HUES48 (cell line): ENCODE data around the gene ARHGAP6.

Experiments
- H3K27ac ChIP-seq: one replicate; pipeline ENCODE4 v1.7.0; 2013; ENCODE audit warnings: low read depth, low read length, inconsistent platforms
- H3K27me3 ChIP-seq: 2 replicates; pipeline ENCODE4 v1.6.1; 2013; ENCODE audit warnings: mild to moderate bottlenecking, low read length; ENCODE audit not compliant: control insufficient read depth, insufficient read depth
- H3K36me3 ChIP-seq: 2 replicates; pipeline ENCODE4 v1.6.1; 2013; ENCODE audit warnings: low read length; ENCODE audit not compliant: control insufficient read depth, insufficient read depth
- H3K4me1 ChIP-seq: 2 replicates; pipeline ENCODE4 v1.6.1; 2013; ENCODE audit warnings: mild to moderate bottlenecking, low read length; ENCODE audit not compliant: control insufficient read depth, insufficient read depth
- H3K4me3 ChIP-seq: 2 replicates; pipeline ENCODE4 v1.5.1; 2013; ENCODE audit warnings: mild to moderate bottlenecking, low read depth, low read length
- H3K9ac ChIP-seq: 2 replicates; pipeline ENCODE4 v1.6.1; 2013; ENCODE audit warnings: mild to moderate bottlenecking, low read depth, low read length, moderate library complexity
- H3K9me3 ChIP-seq: 2 replicates; pipeline ENCODE4 v1.6.1; 2013; ENCODE audit warnings: low read length; ENCODE audit not compliant: control insufficient read depth, insufficient read depth

Gene ARHGAP6

GRCh38 chrX:11293113-11293512 lies 372.6 kb downstream of the ARHGAP6 start, which contains the start of gene AMELX:
Gene AMELX, plus strand, starts transcription at chrX:11293413. Its CDS starts 1,376 bp downstream, at chrX:11294789.
- Histone ChIP-seq H3K36me3 (no peaks in the 10 kb centered on the region), H3K4me1 (no peaks in the 10 kb centered on the region), H3K27me3 (peaks cover 4% of the 10 kb centered on the region; the same call in 1 of the 2 replicates), H3K9me3 (no peaks in the 10 kb centered on the region), H3K9ac (no peak within 1 kb of the TSS), H3K4me3 (no peak within 1 kb of the TSS), H3K27ac (no peak within 1 kb of the TSS)

- peaks cover 4% of the 10 kb centered on the region; the same call in 1 of the 2 replicates for H3K27me3 ChIP-seq
- H3K9me3 ChIP-seq: no peaks in the 10 kb centered on the region
- no peaks in the 10 kb centered on the region for H3K4me1 ChIP-seq
- no peak overlapping the region for H3K27ac ChIP-seq
- no peak overlapping the region for H3K9ac ChIP-seq
- no peaks in the 10 kb centered on the region for H3K36me3 ChIP-seq
- H3K4me3 ChIP-seq: no peak overlapping the region
These were observed 375.2 kb downstream of the ARHGAP6 start for GRCh38 chrX:11290416-11291102.

GRCh38 chrX:11287505-11287904 lies 378.2 kb downstream of the ARHGAP6 start:
- Histone ChIP-seq H3K9me3 (no peaks in the 10 kb centered on the region), H3K36me3 (no peaks in the 10 kb centered on the region), H3K4me3 (no peak overlapping the region), H3K9ac (no peak overlapping the region), H3K4me1 (no peaks in the 10 kb centered on the region), H3K27me3 (no peaks in the 10 kb centered on the region), H3K27ac (no peak overlapping the region)

GRCh38 chrX:11285651-11286050 lies 380.1 kb downstream of the ARHGAP6 start:
- H3K27ac ChIP-seq: no peak overlapping the region

GRCh38 chrX:11282043-11282442 lies 383.7 kb downstream of the ARHGAP6 start:
- Histone ChIP-seq H3K9ac (no peak overlapping the region), H3K27ac (no peak overlapping the region), H3K4me3 (no peak overlapping the region), H3K27me3 (no peaks in the 10 kb centered on the region), H3K36me3 (no peaks in the 10 kb centered on the region), H3K9me3 (no peaks in the 10 kb centered on the region), H3K4me1 (no peaks in the 10 kb centered on the region)

More at GRCh38 chrX:11285651-11286050, 380.1 kb downstream of the ARHGAP6 start:
- Histone ChIP-seq H3K9me3 (no peaks in the 10 kb centered on the region), H3K4me1 (no peaks in the 10 kb centered on the region), H3K36me3 (no peaks in the 10 kb centered on the region), H3K27me3 (no peaks in the 10 kb centered on the region), H3K4me3 (no peak overlapping the region), H3K9ac (no peak overlapping the region)

- H3K4me3 ChIP-seq: no peak overlapping the region
- no peaks in the 10 kb centered on the region for H3K4me1 ChIP-seq
- no peaks in the 10 kb centered on the region for H3K9me3 ChIP-seq
- no peak overlapping the region for H3K9ac ChIP-seq
- no peak overlapping the region for H3K27ac ChIP-seq
- H3K36me3 ChIP-seq: no peaks in the 10 kb centered on the region
- H3K27me3 ChIP-seq: no peaks in the 10 kb centered on the region
These were observed 392.2 kb downstream of the ARHGAP6 start for GRCh38 chrX:11273544-11273943.

- Histone ChIP-seq H3K36me3 (no peaks in the 10 kb centered on the region), H3K4me1 (no peaks in the 10 kb centered on the region), H3K9ac (no peak overlapping the region), H3K4me3 (no peak overlapping the region), H3K9me3 (no peaks in the 10 kb centered on the region), H3K27me3 (no peaks in the 10 kb centered on the region), H3K27ac (no peak overlapping the region)
These were observed 392.9 kb downstream of the ARHGAP6 start for GRCh38 chrX:11272863-11273262.

- Histone ChIP-seq H3K4me1 (no peaks in the 10 kb centered on the region), H3K36me3 (no peaks in the 10 kb centered on the region), H3K9ac (no peak overlapping the region), H3K27ac (no peak overlapping the region), H3K27me3 (no peaks in the 10 kb centered on the region), H3K4me3 (no peak overlapping the region), H3K9me3 (no peaks in the 10 kb centered on the region)
These were observed 393.4 kb downstream of the ARHGAP6 start for GRCh38 chrX:11272290-11272689.

- H3K27ac ChIP-seq: no peak overlapping the region
- no peak overlapping the region for H3K9ac ChIP-seq
- no peaks in the 10 kb centered on the region for H3K27me3 ChIP-seq
- no peaks in the 10 kb centered on the region for H3K36me3 ChIP-seq
- H3K9me3 ChIP-seq: no peaks in the 10 kb centered on the region
- no peak overlapping the region for H3K4me3 ChIP-seq
- H3K4me1 ChIP-seq: no peaks in the 10 kb centered on the region
These were observed 395.7 kb downstream of the ARHGAP6 start for GRCh38 chrX:11269996-11270395.

GRCh38 chrX:11269006-11269405 lies 396.7 kb downstream of the ARHGAP6 start:
- H3K4me1 ChIP-seq: no peaks in the 10 kb centered on the region
- no peaks in the 10 kb centered on the region for H3K27me3 ChIP-seq
- no peak overlapping the region for H3K9ac ChIP-seq
- no peak overlapping the region for H3K4me3 ChIP-seq
- H3K36me3 ChIP-seq: no peaks in the 10 kb centered on the region
- H3K27ac ChIP-seq: no peak overlapping the region
- no peaks in the 10 kb centered on the region for H3K9me3 ChIP-seq

GRCh38 chrX:11267425-11267824 lies 398.3 kb downstream of the ARHGAP6 start:
- H3K36me3 ChIP-seq: no peaks in the 10 kb centered on the region
- no peaks in the 10 kb centered on the region for H3K4me1 ChIP-seq
- no peak overlapping the region for H3K9ac ChIP-seq
- no peak overlapping the region for H3K4me3 ChIP-seq
- no peaks in the 10 kb centered on the region for H3K27me3 ChIP-seq
- H3K9me3 ChIP-seq: no peaks in the 10 kb centered on the region
- H3K27ac ChIP-seq: no peak overlapping the region
